Suprapubic skin (tissue), 4 donors: ENCODE measurements around the gene LIN52. TPM values are rescaled to one million over a fixed set of nuclear protein-coding genes. Genes with fewer than 3 reads are reported as not detected.

Experiments used
- DNase-seq, 2 donors: peaks; one replicate each; pipeline ENCODE4 v3.0.0-alpha.2; 2019; ENCODE audit warnings: low spot score in 2 of 2
- H3K27ac ChIP-seq: fragments of 200-600 bp; sonication (generic); one replicate; pipeline ENCODE4 v1.5.1; 2019
- H3K27me3 ChIP-seq: fragments of 200-600 bp; sonication (generic); one replicate; pipeline ENCODE4 v1.5.1; 2019
- H3K36me3 ChIP-seq: fragments of 200-600 bp; sonication (generic); one replicate; pipeline ENCODE4 v1.5.1; 2019
- H3K4me1 ChIP-seq: fragments of 200-600 bp; sonication (generic); one replicate; pipeline ENCODE4 v1.5.1; 2019
- H3K4me3 ChIP-seq: fragments of 200-600 bp; sonication (generic); one replicate; pipeline ENCODE4 v1.5.1; 2019; ENCODE audit warnings: mild to moderate bottlenecking
- H3K9me3 ChIP-seq: fragments of 200-600 bp; sonication (generic); one replicate; pipeline ENCODE4 v1.5.1; 2019
- CTCF ChIP-seq, 2 donors: fragments of 200-600 bp in 1 of 2; fragments of 450-650 bp in 1 of 2; sonication (generic) in 1 of 2; IDR thresholded peaks; one replicate each; pipeline ENCODE4 v1.5.1; 2016 to 2019; ENCODE audit warnings: antibody characterized with exemption in 2 of 2, mild to moderate bottlenecking in 1 of 2, moderate library complexity in 1 of 2
- EP300 ChIP-seq: sonication (generic); formaldehyde crosslinking; IDR thresholded peaks from one replicate; pipeline ENCODE4 v1.6.1; 2017; ENCODE audit warnings: antibody characterized with exemption
- POLR2A ChIP-seq, 2 donors: fragments of 450-650 bp; IDR thresholded peaks; one replicate each; pipeline ENCODE4 v1.6.1; 2017; ENCODE audit warnings: antibody characterized with exemption in 2 of 2, mild to moderate bottlenecking in 2 of 2, moderate library complexity in 2 of 2
- POLR2AphosphoS5 ChIP-seq, 3 donors: sonication (generic); formaldehyde crosslinking; IDR thresholded peaks; one replicate each; pipeline ENCODE4 v1.6.1; 2017; ENCODE audit warnings: antibody characterized with exemption in 3 of 3
- WGBS: methylation state at CpG from one replicate; pipeline ENCODE4 v1.1.5; 2018; 5-methylcytosine and 5-hydroxymethylcytosine counted together
- total RNA-seq, 4 donors: library from RNA; depleted of rRNA; stranded (reverse); fragments of >200 nt; gene quantifications; one replicate each; pipeline ENCODE4 v1.1.0, GENCODE V29; 2016

Gene LIN52
- total RNA-seq, 4 donors from 2014 or later = 3.9 to 7.4 (median 5.2) TPM

DNA sequence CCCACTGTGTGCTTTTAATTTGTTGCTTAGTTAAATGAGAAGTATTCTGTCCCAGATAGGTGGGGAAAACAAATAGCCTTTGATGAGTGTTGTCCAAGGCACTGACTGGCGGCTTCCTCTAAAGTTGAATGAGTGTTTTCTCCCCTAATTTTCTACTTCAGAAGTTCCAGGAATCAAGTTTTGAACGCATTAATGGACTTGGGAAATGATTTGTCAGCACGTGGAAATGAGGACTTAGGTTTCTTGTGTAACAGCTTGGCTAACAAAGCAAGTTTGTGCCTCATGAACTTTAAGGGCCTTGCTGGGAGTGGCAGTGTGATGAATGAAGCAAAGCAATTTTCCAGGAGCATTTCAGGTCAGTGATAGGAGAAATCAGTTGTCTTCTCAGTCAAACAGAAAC, 56.9 kb downstream of the LIN52 start:
- Histone ChIP-seq H3K4me3 (no peak overlapping the region), H3K9me3 (no peaks in the 10 kb centered on the region), H3K27me3 (no peaks in the 10 kb centered on the region), H3K36me3 (no peaks in the 10 kb centered on the region), H3K27ac (peak overlapping the region; percentile 22), H3K4me1 (peaks cover 13% of the 10 kb centered on the region)
- TF ChIP-seq POLR2A (IDR thresholded peaks at IDR 0.05) (no peak), POLR2AphosphoS5 (IDR thresholded peaks at IDR 0.05) (peak in 1 of 3 donors; percentile 35), CTCF (IDR thresholded peaks at IDR 0.05) (no peak), EP300 (no peak)
- DNase-seq = no peak
- WGBS = 54% methylated on average over 3 of the region's 3 CpGs

DNA sequence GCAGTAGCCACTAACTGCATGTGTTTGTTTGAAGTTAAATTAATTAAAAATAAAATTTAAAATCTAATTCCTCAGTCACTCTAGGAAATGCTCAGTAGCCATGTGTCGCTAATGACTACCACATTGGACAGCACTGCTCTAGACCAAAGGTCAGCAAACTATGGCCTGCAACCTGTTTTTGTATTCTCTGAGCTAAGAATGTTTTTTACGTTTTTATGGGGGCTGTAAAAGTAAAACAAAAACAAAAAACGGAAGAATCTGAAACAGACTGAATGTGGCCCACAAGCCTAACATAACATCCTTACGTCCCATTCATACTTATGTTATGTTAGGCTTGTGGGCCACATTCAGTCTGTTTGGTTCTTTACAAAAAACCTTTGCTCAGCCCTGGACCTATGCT, 57.8 kb downstream of the LIN52 start:
- no peak for DNase-seq
- Histone ChIP-seq H3K4me3 (no peak overlapping the region), H3K27me3 (no peaks in the 10 kb centered on the region), H3K27ac (no peak overlapping the region), H3K36me3 (no peaks in the 10 kb centered on the region), H3K4me1 (peaks cover 13% of the 10 kb centered on the region), H3K9me3 (no peaks in the 10 kb centered on the region)
- WGBS = 81% methylated on average over 4 of the region's 4 CpGs
- TF ChIP-seq EP300 (no peak), POLR2A (IDR thresholded peaks at IDR 0.05) (no peak), POLR2AphosphoS5 (IDR thresholded peaks at IDR 0.05) (no peak), CTCF (IDR thresholded peaks at IDR 0.05) (no peak)

DNA sequence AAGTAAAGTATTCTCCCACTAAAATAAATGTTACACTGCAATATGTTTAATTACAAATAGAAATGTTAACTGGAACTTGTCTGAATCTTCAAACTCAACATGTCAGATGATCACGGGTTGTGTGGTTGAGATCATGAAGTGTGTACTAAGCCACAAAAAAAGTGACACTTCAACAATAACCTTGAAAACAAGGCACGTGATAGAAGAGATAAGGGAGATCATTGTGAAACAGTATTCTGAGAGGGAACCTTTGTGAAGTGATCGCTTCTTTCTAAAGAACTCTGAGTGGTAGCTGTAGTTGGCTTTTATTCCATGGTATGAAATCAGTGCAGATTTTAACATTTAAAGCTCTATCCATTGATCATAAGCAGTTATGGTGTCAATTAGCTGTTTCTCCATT, 60.0 kb downstream of the LIN52 start:
- Histone ChIP-seq H3K4me3 (no peak overlapping the region), H3K27me3 (no peaks in the 10 kb centered on the region), H3K4me1 (peaks cover 13% of the 10 kb centered on the region), H3K9me3 (no peaks in the 10 kb centered on the region), H3K36me3 (no peaks in the 10 kb centered on the region), H3K27ac (no peak overlapping the region)
- DNase-seq = no peak
- TF ChIP-seq POLR2AphosphoS5 (IDR thresholded peaks at IDR 0.05) (no peak), CTCF (IDR thresholded peaks at IDR 0.05) (no peak), EP300 (no peak), POLR2A (IDR thresholded peaks at IDR 0.05) (no peak)
- 92% methylated on average over 3 of the region's 3 CpGs for WGBS

- Histone ChIP-seq H3K9me3 (no peaks in the 10 kb centered on the region), H3K27ac (no peak overlapping the region), H3K27me3 (no peaks in the 10 kb centered on the region), H3K36me3 (no peaks in the 10 kb centered on the region), H3K4me3 (no peak overlapping the region), H3K4me1 (no peaks in the 10 kb centered on the region)
- no peak for DNase-seq
- no peak for TF ChIP-seq EP300
- TF ChIP-seq POLR2AphosphoS5 (IDR thresholded peaks at IDR 0.05) = no peak
- TF ChIP-seq POLR2A (IDR thresholded peaks at IDR 0.05) = no peak
- no peak for TF ChIP-seq CTCF (IDR thresholded peaks at IDR 0.05)
- 97% methylated on average over 1 of the region's 1 CpG for WGBS
Observed at GRCh38 chr14:74147571-74147970, 62.8 kb downstream of the LIN52 start.

DNA sequence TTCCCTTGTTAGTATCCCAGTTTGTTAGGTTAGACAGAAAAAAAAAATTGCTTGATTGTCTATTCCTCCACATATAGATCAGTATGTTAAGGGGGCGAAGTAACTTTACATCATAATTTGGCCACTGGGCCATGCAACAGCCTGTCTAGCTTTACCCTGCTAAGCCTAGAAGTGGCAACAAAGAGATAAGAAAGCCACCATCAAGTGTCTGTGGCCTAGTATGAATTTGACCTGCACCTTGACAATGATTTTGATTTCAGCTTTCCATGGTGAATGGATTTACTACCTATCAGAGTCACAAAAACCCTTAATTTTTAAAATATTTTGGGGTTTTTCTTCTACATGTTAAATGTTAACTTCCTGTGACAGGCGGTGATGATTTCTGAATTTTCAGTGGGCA, 63.9 kb downstream of the LIN52 start:
- no peaks in the 10 kb centered on the region for H3K27me3 ChIP-seq
- H3K9me3 ChIP-seq = no peaks in the 10 kb centered on the region
- no peaks in the 10 kb centered on the region for H3K36me3 ChIP-seq
- H3K4me3 ChIP-seq = no peak overlapping the region
- WGBS = 81% methylated on average over 2 of the region's 2 CpGs
- H3K27ac ChIP-seq = no peak overlapping the region
- no peak for DNase-seq
- no peaks in the 10 kb centered on the region for H3K4me1 ChIP-seq
- no peak for TF ChIP-seq CTCF (IDR thresholded peaks at IDR 0.05)
- TF ChIP-seq POLR2A (IDR thresholded peaks at IDR 0.05) = no peak
- no peak for TF ChIP-seq POLR2AphosphoS5 (IDR thresholded peaks at IDR 0.05)
- no peak for TF ChIP-seq EP300
